ENCODE measurements around the gene ZBTB40.

The ZBTB40 gene

DNA sequence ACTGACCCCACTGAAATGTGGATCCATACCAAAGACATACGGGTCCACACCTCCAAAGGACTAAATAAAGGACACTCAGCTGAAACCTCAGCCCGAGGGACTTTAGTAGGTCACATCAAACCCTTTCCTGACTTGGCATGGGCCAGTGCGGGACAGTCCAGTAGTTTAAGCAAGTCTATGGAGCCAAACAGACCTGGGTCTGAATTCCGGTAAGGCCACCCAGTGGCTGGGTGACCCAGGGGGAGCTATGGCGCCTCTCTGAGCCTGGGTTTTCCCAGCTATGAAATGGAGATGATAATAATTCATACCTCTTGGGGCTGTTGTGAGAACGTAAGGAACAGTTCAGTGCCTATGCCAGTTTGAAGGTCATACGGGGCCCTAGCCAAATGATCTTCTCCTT lies 36.2 kb upstream of the ZBTB40 start:
- no peak for TF ChIP-seq CTCF (IDR thresholded peaks at IDR 0.05; ENCODE audit: borderline replicate concordance, control extremely low read depth, extremely low read depth, insufficient read depth, missing control alignments)
- in situ Hi-C loops (cut with MboI; ENCODE audit: low sequenced_read_pairs, unreplicated experiment), result loop anchor here (10.0 kb wide), 1 partner anchor 281 kb away; no protein-coding TSS in a partner anchor
- no peak for DNase-seq (ENCODE audit: low spot score)

GRCh38 chr1:22416555-22417454 lies 34.8 kb upstream of the ZBTB40 start:
- peak; percentile 84 for DNase-seq (ENCODE audit: low spot score)
- in situ Hi-C loops (cut with MboI; ENCODE audit: low sequenced_read_pairs, unreplicated experiment), result loop anchor here (10.0 kb wide), 1 partner anchor 282 kb away; no protein-coding TSS in a partner anchor
- peak; percentile 80 for TF ChIP-seq CTCF (IDR thresholded peaks at IDR 0.05; ENCODE audit: borderline replicate concordance, control extremely low read depth, extremely low read depth, insufficient read depth, missing control alignments)

- in situ Hi-C loops (cut with MboI; ENCODE audit: low sequenced_read_pairs, unreplicated experiment), result loop anchor here (10.0 kb wide), 1 partner anchor 283 kb away; no protein-coding TSS in a partner anchor
- no peak for DNase-seq (ENCODE audit: low spot score)
- TF ChIP-seq CTCF (IDR thresholded peaks at IDR 0.05; ENCODE audit: borderline replicate concordance, control extremely low read depth, extremely low read depth, insufficient read depth, missing control alignments), result no peak
Measured at GRCh38 chr1:22417466-22417865, 34.2 kb upstream of the ZBTB40 start.

DNA sequence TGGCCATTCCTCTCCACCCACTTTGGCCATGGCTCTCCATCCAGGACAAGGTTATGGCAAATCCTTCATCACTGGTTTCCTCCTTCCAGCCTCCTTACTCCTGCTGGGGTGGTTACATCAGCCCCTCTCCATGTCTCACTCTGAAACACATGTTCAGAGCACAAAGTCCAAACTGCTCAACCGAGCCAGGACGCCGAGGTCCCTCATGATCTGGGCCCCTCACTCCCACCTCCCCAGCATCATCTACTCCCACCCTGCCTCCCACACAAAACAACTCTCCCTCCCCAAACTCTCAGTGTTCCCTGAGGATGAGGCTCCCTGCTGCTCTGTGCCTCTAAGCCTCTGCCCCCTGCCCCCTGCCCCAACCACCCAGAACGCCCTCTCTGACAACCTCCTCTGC lies 33.3 kb upstream of the ZBTB40 start:
- in situ Hi-C loops (cut with MboI; ENCODE audit: low sequenced_read_pairs, unreplicated experiment), result loop anchor here (10.0 kb wide), 1 partner anchor 284 kb away; no protein-coding TSS in a partner anchor
- no peak for DNase-seq (ENCODE audit: low spot score)
- no peak for TF ChIP-seq CTCF (IDR thresholded peaks at IDR 0.05; ENCODE audit: borderline replicate concordance, control extremely low read depth, extremely low read depth, insufficient read depth, missing control alignments)

DNA sequence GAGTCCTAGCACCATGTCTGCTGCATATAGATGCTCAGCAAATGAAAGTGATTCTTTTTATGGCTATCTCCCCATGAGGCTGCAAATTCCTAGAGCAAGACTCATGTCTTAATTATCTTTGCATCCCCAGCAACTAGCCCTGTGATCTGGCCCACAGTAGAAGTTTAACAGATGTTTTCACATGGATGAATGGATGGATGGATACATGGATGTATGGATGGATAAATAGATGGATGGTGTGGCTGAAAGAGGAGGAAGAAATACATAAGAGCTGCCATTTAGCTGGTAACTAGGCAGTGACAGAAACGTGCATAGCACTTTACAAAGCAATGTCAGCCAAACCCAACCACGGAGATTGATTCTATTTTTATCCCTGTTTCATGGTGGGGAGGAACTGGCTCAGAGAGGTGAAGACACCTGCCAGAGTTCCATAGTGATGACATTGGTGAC lies 32.7 kb upstream of the ZBTB40 start:
- TF ChIP-seq CTCF (IDR thresholded peaks at IDR 0.05; ENCODE audit: borderline replicate concordance, control extremely low read depth, extremely low read depth, insufficient read depth, missing control alignments), result no peak
- in situ Hi-C loops (cut with MboI; ENCODE audit: low sequenced_read_pairs, unreplicated experiment), result loop anchor here (10.0 kb wide), 1 partner anchor 284 kb away; no protein-coding TSS in a partner anchor
- DNase-seq (ENCODE audit: low spot score), result no peak

DNA sequence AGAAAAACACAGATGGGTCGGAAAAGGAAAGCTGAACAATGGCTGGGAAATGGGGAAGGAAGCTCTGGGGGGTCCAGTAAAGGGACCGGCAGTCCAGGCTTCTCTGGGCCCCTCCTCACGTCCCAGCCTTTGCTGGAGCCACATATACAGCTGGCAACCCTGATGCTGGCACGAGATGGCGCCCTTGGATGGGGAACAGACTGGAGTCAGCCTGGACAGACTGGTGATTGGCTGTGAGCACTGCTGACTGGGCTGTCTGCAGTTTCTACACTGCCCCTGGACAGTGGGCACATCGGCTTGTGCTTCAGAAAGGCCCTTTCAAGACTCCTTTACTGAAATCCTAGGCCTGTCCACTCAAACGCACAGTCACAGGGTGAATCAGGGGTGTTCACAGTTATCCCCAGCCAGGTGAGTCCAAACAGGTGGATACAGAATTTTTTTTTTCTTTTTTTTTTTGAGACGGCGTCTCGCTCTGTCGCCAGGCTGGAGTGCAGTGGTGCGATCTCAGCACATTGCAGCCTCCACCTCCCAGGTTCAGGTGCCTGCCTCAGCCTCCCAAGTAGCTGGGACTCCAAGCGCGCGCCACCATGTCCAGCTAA lies 31.1 kb upstream of the ZBTB40 start:
- TF ChIP-seq CTCF (IDR thresholded peaks at IDR 0.05; ENCODE audit: borderline replicate concordance, control extremely low read depth, extremely low read depth, insufficient read depth, missing control alignments), result peak; percentile 84
- peak; percentile 83 for DNase-seq (ENCODE audit: low spot score)
- in situ Hi-C loops (cut with MboI; ENCODE audit: low sequenced_read_pairs, unreplicated experiment), result loop anchor here (10.0 kb wide), 1 partner anchor 224 kb away; the partner anchor contains the start of gene C1QC

Data from GM13976 (cell line).